Activated T-cell treated with anti-CD3 and anti-CD28 coated beads for 1 hour (primary cell): ENCODE results near the gene GPR85.
"Not testable (repeated sequence)": the region's sequence is repeated elsewhere in the genome, so short reads cannot be mapped to it uniquely, and the experiment has no call there.

Experiments used
- DNase-seq: peaks from one replicate; pipeline ENCODE4 v3.0.0-alpha.2; 2020; ENCODE audit warnings: low read depth

GPR85 gene

DNA sequence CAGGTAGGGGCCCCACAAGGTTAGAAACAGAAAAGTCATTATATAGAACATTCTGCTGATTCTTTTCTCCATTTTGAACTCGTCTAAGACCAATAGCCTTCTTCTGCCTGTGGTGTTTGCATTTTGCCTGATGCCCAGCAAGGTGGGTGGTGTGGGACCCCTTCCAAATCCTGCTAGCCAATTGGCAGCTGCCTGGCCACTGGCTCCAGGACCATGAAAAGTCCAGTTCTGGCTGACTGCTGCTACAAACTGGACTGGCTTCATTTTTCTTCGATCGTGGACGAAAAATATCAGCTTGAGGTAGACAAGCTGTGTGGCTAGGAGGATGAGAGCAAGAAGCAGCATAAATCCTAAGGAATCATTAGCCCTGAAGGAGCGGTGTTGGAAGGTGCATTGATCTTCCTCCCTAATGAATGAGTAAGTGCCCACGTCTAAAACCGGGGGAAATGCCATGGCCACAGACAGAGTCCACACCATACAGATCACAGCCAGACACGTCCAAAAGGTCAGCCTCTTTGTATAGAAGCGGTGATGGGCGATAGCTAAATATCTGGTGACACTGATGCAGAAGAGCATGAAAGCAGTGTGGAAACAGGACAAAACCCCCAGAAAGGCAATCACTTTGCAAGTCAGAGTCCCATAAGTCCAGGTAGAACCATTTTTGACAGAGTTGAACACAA lies 2.7 kb downstream of the GPR85 start:
- no peak for DNase-seq

GRCh38 chr7:113083132-113083815 lies 3.4 kb downstream of the GPR85 start:
- no peak for DNase-seq

DNA sequence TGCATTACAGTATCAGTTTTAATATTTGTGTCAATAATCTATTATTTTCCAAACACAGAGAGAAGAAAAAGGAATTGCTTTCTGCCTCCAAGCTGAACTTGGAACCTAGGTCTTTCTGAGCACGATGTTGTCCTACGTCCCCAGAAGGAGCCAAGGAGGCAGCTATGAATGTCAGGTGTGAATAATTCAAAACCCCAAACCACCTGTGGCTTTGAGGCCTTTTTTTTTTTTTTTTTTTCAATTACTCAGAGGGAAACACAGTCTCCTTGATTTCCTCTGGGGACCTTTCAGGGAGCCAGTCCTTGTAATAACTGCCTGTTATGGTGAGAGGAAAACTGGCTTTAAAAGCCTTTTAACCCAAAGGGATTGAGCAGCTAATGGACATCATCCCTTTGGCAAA lies 8.3 kb downstream of the GPR85 start:
- no peak for DNase-seq

DNA sequence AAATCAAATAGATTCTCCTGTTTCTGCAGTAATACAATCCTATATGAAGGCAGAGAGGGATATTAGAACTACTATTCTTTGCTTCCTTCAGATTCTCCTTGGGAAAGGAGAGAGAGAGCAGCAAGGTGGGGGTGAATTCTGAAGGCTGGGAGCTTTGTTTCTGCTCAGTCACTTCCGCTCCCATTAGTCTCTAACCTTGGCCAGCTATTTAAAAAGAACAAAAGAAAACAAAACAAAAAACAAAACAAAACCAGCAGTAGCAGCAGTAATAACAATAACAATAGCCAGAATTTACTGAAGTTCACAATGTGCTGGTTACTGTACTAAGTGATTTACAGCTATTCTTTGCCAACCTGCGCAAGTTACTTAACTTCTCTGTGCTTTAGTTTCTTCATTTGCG lies 9.9 kb downstream of the GPR85 start:
- DNase-seq: no peak

- no peak for DNase-seq
These were observed 15.2 kb downstream of the GPR85 start for GRCh38 chr7:113071465-113071864.

GRCh38 chr7:113062499-113062898 lies 24.1 kb downstream of the GPR85 start:
- DNase-seq: no peak

DNA sequence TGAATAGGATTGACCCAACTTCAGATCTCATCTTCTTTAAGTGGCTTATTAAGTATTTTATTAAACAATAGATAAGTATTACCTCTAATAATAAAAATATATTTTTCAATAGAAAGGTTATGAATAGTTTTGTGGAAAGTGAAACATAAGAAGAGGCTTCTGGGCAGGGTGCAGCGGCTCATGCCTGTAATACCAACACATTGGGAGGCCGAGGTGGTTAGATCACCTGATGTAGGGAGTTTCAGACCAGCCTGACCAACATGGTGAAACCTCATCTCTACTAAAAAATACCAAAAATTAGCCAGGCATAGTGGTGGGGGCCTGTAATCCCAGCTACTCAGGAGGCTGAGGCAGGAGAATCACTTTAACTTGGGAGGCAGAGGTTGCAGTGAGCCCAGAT lies 26.5 kb downstream of the GPR85 start:
- no peak for DNase-seq

GRCh38 chr7:113054938-113055337 lies 31.7 kb downstream of the GPR85 start:
- DNase-seq: no peak

GRCh38 chr7:113054272-113054671 lies 32.4 kb downstream of the GPR85 start:
- not testable (repeated sequence) for DNase-seq

- DNase-seq: not testable (repeated sequence)
These were observed 37.4 kb downstream of the GPR85 start for GRCh38 chr7:113049221-113049620.

GRCh38 chr7:113046453-113046852 lies 40.2 kb downstream of the GPR85 start:
- DNase-seq: no peak

- DNase-seq: no peak
These were observed 41.2 kb downstream of the GPR85 start for GRCh38 chr7:113045379-113045778.

GRCh38 chr7:113044394-113044793 lies 42.2 kb downstream of the GPR85 start:
- DNase-seq: no peak

DNA sequence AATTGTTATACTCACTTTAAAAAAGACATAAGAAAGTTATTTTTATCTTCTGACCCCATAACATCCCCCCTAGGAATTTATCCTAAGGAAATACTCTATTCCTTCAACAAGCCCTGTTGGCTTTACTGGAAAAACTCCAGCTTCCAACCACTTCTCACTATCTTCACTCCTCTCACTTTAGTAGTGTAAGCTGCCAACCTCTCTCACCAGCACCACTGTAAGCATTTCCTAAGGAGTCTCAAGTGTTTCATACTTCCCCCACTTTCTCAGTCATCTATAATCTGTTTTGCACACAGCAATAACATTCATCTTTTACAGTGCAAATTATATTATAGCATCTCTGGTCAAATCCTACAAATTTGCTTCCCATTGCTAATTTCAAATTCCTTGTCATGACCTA lies 45.8 kb downstream of the GPR85 start:
- no peak for DNase-seq

DNA sequence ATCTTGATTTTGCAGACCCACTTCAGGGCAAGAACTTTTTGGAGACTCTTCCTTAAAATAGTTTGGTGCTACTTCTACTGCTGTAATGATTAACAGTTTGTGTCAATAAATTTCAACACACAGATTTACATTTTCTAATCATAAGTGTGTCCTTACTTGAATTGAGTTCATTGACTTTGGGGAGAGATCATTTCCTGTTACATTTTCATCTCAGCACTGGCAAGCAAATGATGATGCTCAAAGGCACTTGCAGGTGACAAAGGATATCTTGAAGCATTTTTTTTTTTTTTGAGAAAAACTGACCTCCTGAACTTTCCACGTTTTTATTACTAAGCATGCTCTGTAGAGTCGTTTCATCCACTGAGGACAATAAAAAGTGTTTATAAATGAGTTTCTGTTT lies 52.7 kb downstream of the GPR85 start:
- DNase-seq: no peak
